Epithelial cell of esophagus (primary cell): Measurements from ENCODE around the gene CDK11B.
"Not testable (repeated sequence)": the region's sequence is repeated elsewhere in the genome, so short reads cannot be mapped to it uniquely, and the experiment has no call there.

Experiments used
- DNase-seq: peaks from one replicate; pipeline ENCODE4 v3.0.0; 2010; ENCODE audit warnings: low read depth
- H3K4me3 ChIP-seq: 2 replicates; pipeline ENCODE4 v1.5.1; 2011; ENCODE audit warnings: mild to moderate bottlenecking, low read length, control low read depth
- TF ChIP-seq, protein P1 (sequence below): IDR thresholded peaks from 2 replicates; pipeline ENCODE4 v1.5.1; 2011; ENCODE audit warnings: low read depth, mild to moderate bottlenecking, low read length, control low read depth, inconsistent platforms; ENCODE audit not compliant: insufficient read depth; ENCODE audit errors: missing control alignments

CDK11B gene

DNA sequence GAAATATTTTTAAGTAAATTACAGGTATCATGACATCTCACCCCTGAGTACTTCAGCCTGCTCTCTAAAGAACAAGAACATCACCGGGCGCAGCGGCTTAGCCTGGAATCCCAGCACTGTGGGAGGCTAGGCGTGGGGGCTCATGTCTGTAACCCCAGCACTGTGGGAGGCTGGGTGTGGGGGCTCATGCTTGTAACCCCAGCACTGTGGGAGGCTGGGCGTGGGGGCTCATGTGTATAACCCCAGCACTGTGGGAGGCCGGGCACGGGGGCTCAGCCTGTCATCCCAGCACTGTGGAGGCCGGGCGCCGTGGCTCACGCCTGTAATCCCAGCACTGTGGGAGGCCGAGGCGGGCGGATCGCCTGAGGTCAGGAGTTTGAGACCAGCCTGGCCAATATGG lies 7.7 kb upstream of the CDK11B start:
- TF ChIP-seq, protein P1, sequence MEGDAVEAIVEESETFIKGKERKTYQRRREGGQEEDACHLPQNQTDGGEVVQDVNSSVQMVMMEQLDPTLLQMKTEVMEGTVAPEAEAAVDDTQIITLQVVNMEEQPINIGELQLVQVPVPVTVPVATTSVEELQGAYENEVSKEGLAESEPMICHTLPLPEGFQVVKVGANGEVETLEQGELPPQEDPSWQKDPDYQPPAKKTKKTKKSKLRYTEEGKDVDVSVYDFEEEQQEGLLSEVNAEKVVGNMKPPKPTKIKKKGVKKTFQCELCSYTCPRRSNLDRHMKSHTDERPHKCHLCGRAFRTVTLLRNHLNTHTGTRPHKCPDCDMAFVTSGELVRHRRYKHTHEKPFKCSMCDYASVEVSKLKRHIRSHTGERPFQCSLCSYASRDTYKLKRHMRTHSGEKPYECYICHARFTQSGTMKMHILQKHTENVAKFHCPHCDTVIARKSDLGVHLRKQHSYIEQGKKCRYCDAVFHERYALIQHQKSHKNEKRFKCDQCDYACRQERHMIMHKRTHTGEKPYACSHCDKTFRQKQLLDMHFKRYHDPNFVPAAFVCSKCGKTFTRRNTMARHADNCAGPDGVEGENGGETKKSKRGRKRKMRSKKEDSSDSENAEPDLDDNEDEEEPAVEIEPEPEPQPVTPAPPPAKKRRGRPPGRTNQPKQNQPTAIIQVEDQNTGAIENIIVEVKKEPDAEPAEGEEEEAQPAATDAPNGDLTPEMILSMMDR = no peak
- H3K4me3 ChIP-seq = no peak overlapping the region
- no peak for DNase-seq

GRCh38 chr1:1665815-1666251 lies 7.0 kb upstream of the CDK11B start:
- DNase-seq = no peak
- TF ChIP-seq, protein P1 = peak; percentile 33
- H3K4me3 ChIP-seq = no peak overlapping the region

- H3K4me3 ChIP-seq = no peak overlapping the region
- no peak for DNase-seq
- TF ChIP-seq, protein P1 = no peak
Measured at GRCh38 chr1:1664941-1665814, 6.4 kb upstream of the CDK11B start.

DNA sequence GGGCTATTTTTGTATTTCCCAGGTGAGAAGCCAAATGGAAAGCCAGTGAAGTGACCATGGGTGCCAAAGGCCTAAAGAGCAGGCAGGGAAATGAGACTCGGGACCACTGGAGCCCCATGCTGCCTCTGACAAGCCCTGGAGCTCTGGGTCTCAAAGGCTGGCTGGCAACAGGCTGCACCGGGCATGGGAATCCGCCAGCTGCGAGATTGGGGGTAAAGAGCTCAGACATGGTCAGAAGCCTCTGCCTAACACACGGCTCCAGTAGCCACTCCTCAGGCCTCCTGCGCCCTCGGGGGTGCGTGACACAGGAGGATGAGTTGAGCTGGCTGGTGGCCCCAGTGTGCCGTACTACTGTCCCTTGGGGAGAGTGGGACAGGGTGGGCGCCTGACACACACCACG lies 5.5 kb upstream of the CDK11B start:
- DNase-seq, H3K4me3 ChIP-seq: not testable (repeated sequence)

DNA sequence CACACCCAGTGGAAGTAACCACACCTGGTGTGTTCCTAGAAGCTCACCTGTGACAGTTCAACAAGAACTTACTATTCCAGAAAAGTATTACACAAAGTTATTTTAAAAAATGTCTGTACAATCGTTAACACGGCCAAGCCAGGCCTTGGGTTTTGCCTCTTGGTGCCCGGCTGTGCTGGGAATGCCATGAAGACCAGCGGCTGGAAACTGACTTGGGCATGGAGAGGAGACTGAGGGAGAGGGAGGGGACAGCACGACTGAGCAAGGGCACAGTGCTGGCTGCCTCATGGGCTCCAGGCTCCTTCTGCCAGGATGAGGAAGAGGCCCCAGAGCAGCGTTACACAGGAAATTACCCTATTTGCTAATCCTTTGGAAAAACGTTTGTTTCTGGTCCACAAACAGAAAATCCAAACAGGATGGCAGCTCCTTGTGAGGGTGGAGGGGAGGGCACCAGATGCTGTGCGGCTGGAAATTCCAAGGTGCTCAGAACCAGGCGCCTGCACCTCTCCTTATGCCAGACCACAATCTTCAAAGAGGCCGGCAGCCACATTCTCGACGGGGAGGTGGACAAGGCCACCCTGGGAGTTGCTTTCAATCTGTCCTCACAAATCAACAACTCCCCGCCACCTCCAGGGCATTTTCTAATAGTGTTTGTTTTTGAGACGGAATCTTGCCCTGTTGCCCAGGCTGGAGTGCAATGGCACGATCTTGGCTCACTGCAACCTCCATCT lies 4.2 kb upstream of the CDK11B start:
- DNase-seq = not testable (repeated sequence)

DNA sequence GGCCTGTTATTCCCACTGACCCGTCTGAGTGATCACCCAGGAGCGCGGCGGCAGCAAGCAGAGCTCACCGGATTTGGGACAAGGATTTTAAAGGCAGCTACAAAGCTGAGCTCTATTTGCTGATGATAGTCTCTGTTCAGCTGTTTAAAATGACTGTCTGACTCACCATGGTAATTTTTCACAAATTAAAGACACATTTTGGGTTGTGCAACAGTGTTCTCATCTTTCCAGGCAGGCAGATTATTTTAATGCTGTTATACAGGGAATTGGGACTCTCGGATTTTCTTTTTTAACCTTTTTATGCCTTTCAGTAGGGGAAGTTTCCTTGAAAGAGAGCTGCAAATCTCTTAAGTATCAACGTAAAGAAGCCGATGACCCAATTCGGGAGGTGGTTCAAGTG lies 3.6 kb upstream of the CDK11B start:
- not testable (repeated sequence) for H3K4me3 ChIP-seq, DNase-seq

More for the DNA sequence above, 4.2 kb upstream of the CDK11B start:
- H3K4me3 ChIP-seq = not testable (repeated sequence)

DNA sequence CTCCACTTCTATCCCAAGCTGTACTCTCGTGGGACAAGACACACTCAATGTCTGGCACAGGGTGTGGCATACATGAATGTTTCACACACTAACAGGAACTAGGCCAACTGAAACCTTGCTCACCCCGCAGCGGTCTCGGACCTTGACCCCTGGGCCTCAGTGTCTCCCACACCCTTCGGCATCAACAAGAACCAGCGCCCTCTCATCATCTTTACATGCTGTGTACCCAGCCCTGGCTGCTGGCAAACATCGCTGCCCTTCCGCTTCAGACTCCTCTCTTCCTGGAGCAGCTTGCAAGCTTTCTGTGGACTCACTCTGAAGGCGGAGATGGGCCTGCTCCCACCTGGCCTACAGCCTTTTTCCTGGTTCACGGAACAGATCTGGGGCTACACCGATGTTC lies 10.5 kb downstream of the CDK11B start:
- not testable (repeated sequence) for H3K4me3 ChIP-seq, DNase-seq

- H3K4me3 ChIP-seq, DNase-seq: not testable (repeated sequence)
Measured at GRCh38 chr1:1647567-1648241, 11.1 kb downstream of the CDK11B start.

DNA sequence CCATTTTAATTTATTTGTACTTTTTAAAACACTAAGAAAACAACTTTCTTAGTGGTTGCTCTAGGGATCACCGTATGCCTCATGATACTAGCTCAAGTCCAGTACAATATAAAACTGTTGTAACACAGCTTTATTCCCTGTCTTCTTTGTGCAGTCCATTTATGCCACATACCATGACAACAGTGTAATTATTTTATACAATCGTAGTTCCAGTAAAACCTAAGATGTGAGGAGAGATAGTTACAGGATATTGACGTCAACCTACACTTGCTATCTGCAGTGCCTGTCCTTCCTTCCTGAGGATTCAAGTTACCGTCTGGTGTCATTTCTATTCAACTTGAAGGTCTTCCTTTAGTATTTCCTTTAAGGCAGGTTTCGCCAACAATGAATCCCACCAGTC lies 12.5 kb downstream of the CDK11B start:
- not testable (repeated sequence) for DNase-seq, H3K4me3 ChIP-seq

GRCh38 chr1:1640711-1641461 lies 17.9 kb downstream of the CDK11B start:
- not testable (repeated sequence) for H3K4me3 ChIP-seq, DNase-seq

- not testable (repeated sequence) for H3K4me3 ChIP-seq, DNase-seq
Measured at GRCh38 chr1:1640081-1640480, 18.7 kb downstream of the CDK11B start.

DNA sequence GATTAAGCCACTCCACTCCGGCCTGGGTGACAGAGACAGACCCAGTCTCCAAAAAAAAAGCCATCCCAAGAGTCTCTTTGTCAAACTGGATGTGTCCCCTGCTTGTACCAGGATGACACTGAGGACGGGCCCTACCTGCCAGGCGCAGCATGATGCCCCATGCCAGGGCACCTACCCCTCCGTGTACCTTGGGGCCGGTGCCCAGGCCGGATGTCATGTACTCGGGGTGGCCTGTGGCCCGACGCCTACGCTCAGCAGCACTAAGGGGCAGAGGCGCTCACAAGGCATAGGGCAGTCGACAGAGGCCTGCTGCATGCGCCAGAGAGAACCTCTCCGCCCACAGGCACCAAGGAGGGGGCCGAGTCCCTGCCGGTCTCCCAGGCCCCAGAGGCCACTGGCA lies 19.4 kb downstream of the CDK11B start:
- DNase-seq = not testable (repeated sequence)

DNA sequence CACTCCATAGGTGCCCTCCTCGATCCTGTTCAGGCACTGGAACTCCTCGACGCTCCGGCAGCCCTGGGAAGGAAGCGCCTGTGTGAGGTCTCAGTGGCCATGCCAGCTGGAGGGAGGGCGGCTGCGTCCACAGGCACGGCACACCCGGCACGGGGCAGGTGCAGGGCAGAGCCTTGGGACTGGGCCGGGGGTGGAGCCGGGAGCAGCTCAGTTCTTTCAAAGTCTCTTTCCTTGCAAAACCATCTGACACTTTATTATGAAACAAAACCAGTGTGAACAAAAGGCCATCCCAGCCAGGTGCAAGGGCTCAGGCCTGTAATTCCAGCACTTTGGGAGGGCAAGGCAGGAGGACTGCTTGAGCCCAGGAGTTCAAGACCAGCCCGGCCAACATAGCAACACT lies 20.3 kb downstream of the CDK11B start:
- not testable (repeated sequence) for H3K4me3 ChIP-seq, DNase-seq

More for the DNA sequence above, 19.4 kb downstream of the CDK11B start:
- H3K4me3 ChIP-seq = not testable (repeated sequence)

DNA sequence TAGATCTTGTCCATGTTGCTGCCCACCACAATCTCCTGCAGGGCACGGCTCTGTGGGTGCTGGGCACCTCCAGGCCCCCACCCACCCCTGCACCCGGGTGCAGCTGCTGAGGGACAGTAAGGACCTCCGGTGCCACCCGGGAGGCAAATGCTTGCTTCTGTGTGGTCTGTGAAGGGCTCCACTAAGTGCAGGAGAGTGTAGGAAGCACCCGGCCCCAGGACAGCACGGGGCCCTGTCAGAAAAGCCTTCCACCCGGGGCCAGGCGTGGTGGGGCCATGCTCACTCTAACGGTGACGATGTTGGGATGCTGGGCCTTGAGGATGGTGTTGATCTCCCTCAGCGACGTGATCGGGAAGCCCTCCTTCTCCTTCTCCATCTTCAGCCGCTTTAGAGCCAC lies 21.3 kb downstream of the CDK11B start:
- not testable (repeated sequence) for DNase-seq

More for the DNA sequence above, 21.3 kb downstream of the CDK11B start:
- H3K4me3 ChIP-seq = not testable (repeated sequence)
